ENCODE measurements around the gene MNT.

GRCh38 chr17:2387086-2388019 lies 13.5 kb downstream of the MNT start:
- TF ChIP-seq CTCF (IDR thresholded peaks at IDR 0.05) (no peak), POLR2A (IDR thresholded peaks at IDR 0.05) (no peak)
